ENCODE results near the gene PRUNE2.

PRUNE2 gene

DNA sequence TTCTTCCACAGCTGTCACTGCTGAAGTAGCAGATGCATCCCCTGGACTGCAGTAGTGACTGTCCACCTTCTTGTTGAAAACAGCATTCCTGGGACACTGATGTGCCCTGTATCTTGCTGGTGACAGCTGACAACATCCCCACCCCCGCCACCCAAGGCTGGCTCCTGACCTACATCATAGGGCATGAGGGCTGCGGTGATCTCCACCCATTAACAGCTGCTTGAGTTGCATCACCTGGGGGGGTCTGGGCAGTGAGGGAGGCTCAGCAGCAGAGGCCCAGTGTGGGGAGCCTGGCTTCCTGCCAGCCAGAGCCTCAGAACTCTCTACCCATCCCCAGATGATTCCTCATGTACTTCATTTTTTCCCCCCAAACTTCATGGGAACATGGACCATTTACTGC lies 4.1 kb downstream of the PRUNE2 start:
- DNase-seq (ENCODE audit: low read depth) = no peak

GRCh38 chr9:76900884-76901440 lies 5.0 kb downstream of the PRUNE2 start:
- DNase-seq (ENCODE audit: low read depth) = no peak

DNA sequence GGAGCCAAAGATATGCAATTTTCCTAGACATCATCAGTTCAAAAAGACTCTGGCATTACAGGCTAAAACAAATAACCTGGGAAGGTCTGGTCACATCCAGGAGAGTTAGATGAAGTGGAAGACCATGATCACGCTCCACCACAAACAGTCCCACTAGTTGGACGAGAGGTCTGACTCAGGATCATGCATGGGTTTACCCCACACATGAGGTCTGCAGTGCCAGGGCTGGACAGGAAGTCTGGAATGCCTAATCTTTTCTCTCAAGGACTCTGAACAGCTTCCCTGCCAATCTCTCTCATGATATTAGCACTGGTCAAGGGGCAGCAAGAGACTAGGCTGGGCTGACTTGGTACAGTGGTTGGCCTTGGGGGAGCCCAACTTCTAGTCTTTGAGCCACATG lies 7.1 kb downstream of the PRUNE2 start:
- no peak for DNase-seq (ENCODE audit: low read depth)

- no peak for DNase-seq (ENCODE audit: low read depth)
Observed at GRCh38 chr9:76897804-76898525, 7.9 kb downstream of the PRUNE2 start.

DNA sequence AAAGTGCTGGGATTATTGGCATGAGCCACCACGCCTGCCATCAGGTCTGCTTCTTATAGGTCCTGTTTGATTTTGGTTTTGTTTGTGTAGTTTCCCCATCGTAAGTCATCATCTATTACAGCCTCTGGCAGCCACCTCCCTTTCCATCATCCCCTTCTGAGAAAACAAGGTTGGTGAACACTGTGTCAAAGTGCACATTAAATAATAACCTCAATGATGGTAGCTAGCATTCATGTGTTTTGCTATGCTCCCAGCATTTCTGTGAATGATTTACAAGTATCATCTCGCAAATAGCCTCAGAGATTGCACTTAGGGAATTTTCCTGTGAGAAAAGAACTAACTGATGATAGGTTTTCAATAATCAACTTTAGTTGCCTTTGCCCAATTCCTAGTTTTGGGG lies 9.9 kb downstream of the PRUNE2 start:
- DNase-seq (ENCODE audit: low read depth) = no peak

- no peak for DNase-seq (ENCODE audit: low read depth)
Observed at GRCh38 chr9:76895186-76895585, 10.7 kb downstream of the PRUNE2 start.

GRCh38 chr9:76894198-76894597 lies 11.7 kb downstream of the PRUNE2 start:
- no peak for DNase-seq (ENCODE audit: low read depth)

GRCh38 chr9:76893395-76893932 lies 12.4 kb downstream of the PRUNE2 start:
- no peak for DNase-seq (ENCODE audit: low read depth)

GRCh38 chr9:76891874-76892273 lies 14.0 kb downstream of the PRUNE2 start:
- no peak for DNase-seq (ENCODE audit: low read depth)

DNA sequence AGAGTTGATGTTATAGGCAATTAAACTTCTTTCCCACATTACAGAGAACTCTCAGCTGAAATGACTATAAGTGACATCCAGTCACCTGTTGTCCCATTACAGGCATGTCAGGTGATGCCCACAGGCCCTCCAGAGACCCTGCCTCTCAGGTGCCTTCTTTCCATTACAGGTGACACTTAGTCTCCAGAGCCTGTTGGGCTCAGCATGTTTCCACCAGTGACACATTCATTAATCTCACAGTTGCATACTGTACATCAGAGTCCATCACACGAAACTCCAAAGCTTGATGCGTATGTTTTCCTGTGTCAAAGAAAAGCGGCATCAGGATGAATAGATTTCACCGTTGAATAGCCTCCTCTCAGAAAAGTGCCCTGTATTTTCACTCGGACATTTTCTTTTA lies 14.6 kb downstream of the PRUNE2 start:
- DNase-seq (ENCODE audit: low read depth) = no peak

DNA sequence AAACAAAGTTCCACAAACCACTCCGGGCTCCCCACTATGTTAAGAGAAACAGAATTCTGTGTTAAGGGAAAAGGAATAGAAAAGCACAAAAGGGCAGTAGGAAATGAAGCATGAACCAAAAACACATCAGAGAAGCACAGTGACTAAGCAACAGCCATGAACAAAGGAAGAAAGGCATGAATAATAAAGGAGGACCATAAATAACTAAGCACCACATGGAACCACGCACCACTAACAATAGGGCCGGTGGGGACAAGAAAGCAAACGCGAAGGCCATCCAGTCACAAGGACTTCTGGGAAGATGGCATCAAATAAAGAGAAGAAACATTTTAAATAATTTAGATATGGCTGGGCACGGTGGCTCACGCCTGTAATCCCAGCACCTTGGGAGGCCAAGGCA lies 18.0 kb downstream of the PRUNE2 start:
- DNase-seq (ENCODE audit: low read depth) = no peak

DNA sequence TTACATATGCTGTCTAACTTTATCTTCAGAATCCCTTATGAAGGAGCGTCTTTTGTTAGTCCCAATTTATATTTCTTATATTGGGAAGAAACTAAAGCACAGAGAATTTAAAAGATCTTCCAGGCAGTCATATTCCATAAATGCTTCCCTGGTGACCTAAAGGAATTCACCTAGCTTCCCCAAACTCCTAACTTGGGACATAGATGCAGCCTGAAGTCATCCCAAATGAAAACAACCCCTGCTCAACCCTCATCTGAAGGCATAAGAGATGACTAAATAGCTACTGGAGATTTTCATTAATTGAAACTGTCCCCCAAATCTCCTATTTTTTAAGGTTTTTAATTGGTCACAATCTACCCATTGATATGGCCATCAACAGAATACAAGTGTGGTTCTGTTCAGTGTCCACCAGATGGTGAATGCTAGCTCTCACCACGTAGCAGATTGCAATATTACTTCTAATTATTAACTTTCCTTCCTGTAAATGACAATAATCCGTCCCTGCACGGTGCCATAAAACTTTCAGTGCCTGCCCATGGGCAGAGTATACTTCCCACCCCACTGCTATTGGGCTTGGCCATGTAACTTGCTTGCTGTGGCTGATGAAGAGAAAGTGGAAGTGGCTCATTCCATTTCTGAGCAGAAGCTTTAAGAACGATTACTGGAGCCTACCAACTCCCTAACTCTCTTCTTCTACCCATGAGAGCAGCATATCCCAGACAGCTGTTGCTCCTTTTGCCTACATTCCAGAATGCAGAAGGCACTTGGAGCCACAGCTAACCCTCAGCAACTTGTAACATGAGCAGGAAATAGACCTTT lies 18.7 kb downstream of the PRUNE2 start:
- no peak for DNase-seq (ENCODE audit: low read depth)

GRCh38 chr9:76886318-76886717 lies 19.6 kb downstream of the PRUNE2 start:
- DNase-seq (ENCODE audit: low read depth) = no peak

GRCh38 chr9:76884823-76885222 lies 21.1 kb downstream of the PRUNE2 start:
- no peak for DNase-seq (ENCODE audit: low read depth)

GRCh38 chr9:76883341-76883855 lies 22.5 kb downstream of the PRUNE2 start:
- no peak for DNase-seq (ENCODE audit: low read depth)

GRCh38 chr9:76882686-76883085 lies 23.2 kb downstream of the PRUNE2 start:
- DNase-seq (ENCODE audit: low read depth) = no peak

DNA sequence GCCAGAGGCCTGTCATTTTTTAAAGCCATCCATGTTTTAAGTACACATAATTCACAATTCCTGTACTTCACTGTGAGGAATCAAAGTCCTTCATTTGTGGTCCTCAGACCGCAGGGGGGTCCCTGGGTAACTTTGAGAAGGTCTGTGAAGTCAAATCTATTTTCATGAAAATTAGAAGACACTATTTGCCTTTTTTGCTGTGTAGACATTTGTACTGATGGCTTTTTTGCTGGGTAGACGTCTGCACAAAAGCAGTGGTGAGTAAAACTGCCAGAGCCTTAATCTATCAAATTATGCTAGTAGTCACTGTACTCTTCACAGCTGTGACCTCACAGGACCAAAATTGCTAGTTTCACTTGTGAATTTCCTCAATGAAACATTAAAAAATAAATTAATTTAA lies 25.7 kb downstream of the PRUNE2 start:
- DNase-seq (ENCODE audit: low read depth) = no peak

DNA sequence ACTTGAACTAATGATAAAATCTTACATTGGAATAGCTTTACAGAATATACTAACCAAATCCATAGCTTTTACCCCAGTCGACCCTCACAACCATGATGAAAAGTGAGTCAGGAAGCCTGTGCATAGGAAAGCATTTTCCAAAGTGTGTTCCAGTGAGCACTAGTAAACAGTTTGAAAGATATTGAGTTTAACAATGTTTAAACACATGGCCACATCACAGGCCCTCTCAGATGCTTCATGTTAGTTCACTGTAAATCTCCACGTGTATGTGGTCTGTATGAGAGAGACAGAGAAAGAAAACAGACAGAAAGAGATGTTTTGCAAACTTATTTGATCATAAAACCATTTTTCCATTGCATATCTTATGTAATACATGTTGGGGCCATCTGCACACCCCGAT lies 27.0 kb downstream of the PRUNE2 start:
- no peak for DNase-seq (ENCODE audit: low read depth)

GRCh38 chr9:76877961-76878360 lies 28.0 kb downstream of the PRUNE2 start:
- no peak for DNase-seq (ENCODE audit: low read depth)

DNA sequence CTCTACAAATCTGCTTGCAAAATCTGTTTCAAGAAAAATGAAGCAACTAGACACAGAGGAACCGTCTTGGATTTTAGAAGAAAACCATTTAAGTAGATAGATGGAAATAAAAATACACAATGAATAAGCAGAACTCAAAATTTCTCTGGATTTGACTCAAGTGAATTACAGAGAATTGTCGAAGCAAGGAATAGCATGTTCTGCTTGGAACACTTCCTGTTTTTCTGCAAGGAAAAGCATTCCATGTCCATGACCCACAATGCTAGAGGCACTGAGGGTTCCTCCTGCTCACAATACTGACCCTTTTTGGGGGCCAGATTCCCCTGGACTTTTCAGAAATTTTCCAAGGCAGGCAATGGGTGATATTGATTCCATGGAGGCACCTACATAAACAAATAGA lies 29.8 kb downstream of the PRUNE2 start:
- DNase-seq (ENCODE audit: low read depth) = no peak

DNA sequence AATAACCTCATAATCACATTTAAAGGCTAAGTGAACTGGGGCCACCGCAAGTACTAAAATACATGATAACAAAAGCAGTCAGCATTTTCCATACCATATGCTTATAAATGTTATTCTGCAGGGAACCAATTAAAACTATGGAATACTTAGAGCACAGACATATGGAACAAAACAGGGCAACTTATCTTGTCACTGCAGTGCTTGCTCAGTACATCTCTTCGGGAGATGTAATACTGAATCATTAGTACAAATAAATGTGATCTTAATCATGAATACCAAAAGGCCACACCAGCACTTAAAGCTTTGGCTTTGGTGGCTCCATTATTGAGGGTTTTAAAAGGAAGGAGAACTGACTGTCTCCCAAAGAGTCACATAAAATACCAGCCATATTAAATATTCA lies 32.1 kb downstream of the PRUNE2 start:
- no peak for DNase-seq (ENCODE audit: low read depth)

- no peak for DNase-seq (ENCODE audit: low read depth)
Observed at GRCh38 chr9:76873056-76873792, 32.7 kb downstream of the PRUNE2 start.
